Esophagus (tissue), 2 donors: ENCODE data around the gene KRT74. TPM values are rescaled to one million over a fixed set of nuclear protein-coding genes. Genes with fewer than 3 reads are reported as not detected.

Source experiments
- H3K27ac ChIP-seq, 2 donors: one replicate each; pipeline ENCODE4 v1.5.1; 2013; ENCODE audit warnings: low read depth in 2 of 2, mild to moderate bottlenecking in 2 of 2, inconsistent platforms in 1 of 2, low read length in 1 of 2, moderate library complexity in 1 of 2
- H3K27me3 ChIP-seq, 2 donors: one replicate each; pipeline ENCODE4 v1.6.1; 2013; ENCODE audit warnings: low read length in 2 of 2, control low read depth in 1 of 2, mild to moderate bottlenecking in 1 of 2; ENCODE audit not compliant: insufficient read depth in 2 of 2, control insufficient read depth in 1 of 2
- H3K36me3 ChIP-seq, 2 donors: one replicate each; pipeline ENCODE4 v1.6.1; 2013; ENCODE audit warnings: low read length in 1 of 2; ENCODE audit not compliant: control insufficient read depth in 2 of 2, insufficient read depth in 2 of 2
- H3K4me1 ChIP-seq, 2 donors: one replicate each; pipeline ENCODE4 v1.6.1; 2013; ENCODE audit warnings: low read length in 1 of 2; ENCODE audit not compliant: control insufficient read depth in 2 of 2, insufficient read depth in 2 of 2
- H3K4me3 ChIP-seq, 2 donors: one replicate each; pipeline ENCODE4 v1.5.1; 2013; ENCODE audit warnings: low read length in 2 of 2, mild to moderate bottlenecking in 2 of 2, low read depth in 1 of 2, moderate library complexity in 1 of 2
- H3K9me3 ChIP-seq, 2 donors: one replicate each; pipeline ENCODE4 v1.6.1; 2013; ENCODE audit warnings: mild to moderate bottlenecking in 2 of 2, low read depth in 1 of 2, low read length in 1 of 2, moderate library complexity in 1 of 2; ENCODE audit not compliant: control insufficient read depth in 2 of 2, insufficient read depth in 1 of 2
- WGBS, 2 donors: extraction: QIAGEN DNeasy Blood & Tissue Kit; methylation state at CpG; one replicate each; pipeline ENCODE4 v1.1.7; 2013; 5-methylcytosine and 5-hydroxymethylcytosine counted together
- polyA plus RNA-seq, 2 donors: library from polyadenylated mRNA; stranded (reverse); fragments of 200-250 nt; gene quantifications; one replicate each; pipeline ENCODE4 v1.2.3, GENCODE V29; 2013
- donor health status: healthy with polysubstance abuse.
- donor health status: Bipolar disorder and iron deficiency.

KRT74 gene
- polyA plus RNA-seq, 2 donors: 0.07 to 0.24 TPM

DNA sequence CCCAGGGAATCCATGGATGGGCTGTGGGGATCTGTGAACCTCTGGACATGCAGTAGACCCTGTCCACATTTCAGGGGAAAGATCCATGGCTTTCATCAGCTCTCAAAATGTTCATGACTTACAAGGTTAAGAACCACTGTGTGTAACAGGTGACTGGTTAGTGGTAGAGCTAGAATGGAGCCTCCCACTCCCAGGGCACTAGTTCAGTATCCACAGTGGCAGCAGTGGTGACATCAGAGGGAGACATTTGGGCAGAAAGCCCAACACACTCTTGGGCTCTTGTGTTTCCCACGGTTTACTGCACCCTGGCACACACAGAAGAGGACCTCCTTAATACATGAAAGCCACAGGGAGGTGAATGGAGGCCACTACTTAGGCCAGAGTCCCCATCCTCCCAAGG, 9.1 kb downstream of the KRT74 start:
- Histone ChIP-seq H3K36me3 (no peaks in the 10 kb centered on the region), H3K27me3 (no peaks in the 10 kb centered on the region), H3K4me1 (peaks cover 0 to 1% of the 10 kb centered on the region in 2 donors), H3K4me3 (no peak overlapping the region), H3K27ac (no peak overlapping the region), H3K9me3 (no peaks in the 10 kb centered on the region)
- 70 to 71% methylated on average over 1 of the region's 1 CpG for WGBS, 2 donors

DNA sequence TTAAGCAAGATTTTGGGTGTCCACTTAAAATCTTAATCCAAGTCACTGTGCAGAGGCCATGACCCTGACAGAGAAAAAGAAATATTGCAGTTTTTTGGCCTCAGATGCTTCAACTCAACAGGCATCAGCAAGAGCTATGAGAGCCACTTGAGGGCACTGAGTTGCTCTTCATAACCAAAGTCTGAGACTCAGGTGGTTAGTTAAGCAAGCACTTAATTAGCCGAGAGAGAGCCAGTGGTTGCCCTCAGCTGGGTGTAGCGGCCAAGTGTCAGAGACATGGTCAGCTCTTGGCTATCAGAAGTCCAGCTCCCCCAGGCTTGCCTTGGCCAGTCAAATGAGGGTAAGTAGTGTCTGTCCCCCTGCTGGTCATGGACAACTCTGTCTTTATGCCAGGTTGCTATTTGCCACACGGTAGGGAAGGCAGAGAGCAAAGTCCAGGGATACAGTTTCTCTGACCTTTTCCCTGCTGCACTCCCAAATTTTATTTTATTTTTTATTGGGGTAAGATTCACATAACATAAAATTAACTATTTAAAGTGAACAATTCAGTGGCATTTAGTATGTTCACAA, 11.7 kb downstream of the KRT74 start:
- no peaks in the 10 kb centered on the region for H3K9me3 ChIP-seq
- H3K27me3 ChIP-seq: no peaks in the 10 kb centered on the region
- 82 to 83% methylated on average over 3 of the region's 3 CpGs for WGBS, 2 donors
- H3K4me1 ChIP-seq: peaks cover 0 to 1% of the 10 kb centered on the region in 2 donors
- no peak overlapping the region for H3K4me3 ChIP-seq
- no peak overlapping the region for H3K27ac ChIP-seq
- H3K36me3 ChIP-seq: no peaks in the 10 kb centered on the region

DNA sequence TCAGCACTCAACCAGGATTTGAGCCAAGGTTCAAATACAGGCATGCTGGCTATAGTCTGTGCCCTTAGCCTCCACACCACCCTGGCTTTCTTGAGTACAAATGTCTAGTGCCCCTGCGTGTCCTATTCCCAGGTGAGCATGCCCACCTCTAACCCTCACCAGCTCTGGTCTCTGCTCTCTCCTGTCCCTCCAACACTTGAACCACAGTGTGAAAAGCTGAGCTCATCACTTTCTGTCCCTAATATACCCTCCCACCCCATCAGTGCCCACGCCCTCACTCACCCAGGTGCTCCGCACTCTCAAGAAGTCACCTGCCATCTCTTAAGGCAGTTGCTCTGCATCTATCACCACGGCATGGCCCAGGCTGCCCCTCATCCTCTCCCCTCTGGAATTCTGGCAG, 13.7 kb downstream of the KRT74 start:
- WGBS, 2 donors: 80 to 83% methylated on average over 4 of the region's 4 CpGs

DNA sequence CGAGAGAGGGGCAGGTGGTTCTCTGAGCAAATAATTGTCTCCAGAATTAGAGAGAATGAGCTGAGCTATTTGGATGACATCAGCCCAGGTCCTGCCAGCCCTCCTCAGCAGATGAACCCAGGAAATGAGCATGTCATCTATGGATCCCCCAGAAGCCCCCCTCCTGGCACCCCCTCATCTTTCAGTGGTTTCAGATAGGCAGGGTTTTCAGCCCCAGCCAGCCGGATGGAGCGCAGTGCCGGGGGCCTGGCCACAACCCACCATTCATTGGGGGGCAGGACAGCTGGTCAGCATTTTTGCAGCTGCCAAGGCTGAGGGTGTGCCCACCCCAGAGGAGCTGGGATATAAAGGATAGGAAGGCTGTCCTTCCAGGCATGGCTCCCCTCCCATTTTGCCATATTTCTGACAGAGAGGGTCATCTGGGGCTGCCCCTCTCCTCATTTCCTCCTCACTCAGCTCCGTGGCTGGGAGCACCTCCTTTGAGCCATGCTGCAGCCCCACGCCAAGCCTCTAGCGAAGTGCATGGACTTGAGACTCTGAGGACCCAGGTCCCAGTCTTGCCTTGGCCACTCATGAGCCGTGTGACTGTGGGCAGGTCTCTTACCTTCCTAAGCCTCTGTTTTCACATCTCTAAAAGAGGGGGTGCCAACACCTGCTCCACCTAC, 14.7 kb downstream of the KRT74 start:
- Histone ChIP-seq H3K4me3 (no peak overlapping the region), H3K4me1 (no peaks in the 10 kb centered on the region), H3K9me3 (no peaks in the 10 kb centered on the region), H3K27ac (no peak overlapping the region), H3K27me3 (no peaks in the 10 kb centered on the region), H3K36me3 (no peaks in the 10 kb centered on the region)
- 66 to 77% methylated on average over 8 of the region's 8 CpGs for WGBS, 2 donors

More for the DNA sequence above, 13.7 kb downstream of the KRT74 start:
- H3K4me3 ChIP-seq: no peak overlapping the region
- H3K36me3 ChIP-seq: no peaks in the 10 kb centered on the region
- no peaks in the 10 kb centered on the region for H3K4me1 ChIP-seq
- H3K27ac ChIP-seq: no peak overlapping the region
- no peaks in the 10 kb centered on the region for H3K9me3 ChIP-seq
- H3K27me3 ChIP-seq: no peaks in the 10 kb centered on the region

- H3K27ac ChIP-seq: no peak overlapping the region
- 74 to 78% methylated on average over 2 of the region's 2 CpGs for WGBS, 2 donors
- H3K4me3 ChIP-seq: no peak overlapping the region
- no peaks in the 10 kb centered on the region for H3K36me3 ChIP-seq
- no peaks in the 10 kb centered on the region for H3K4me1 ChIP-seq
- H3K27me3 ChIP-seq: no peaks in the 10 kb centered on the region
- no peaks in the 10 kb centered on the region for H3K9me3 ChIP-seq
Observed at GRCh38 chr12:52557476-52557875, 16.2 kb downstream of the KRT74 start.

DNA sequence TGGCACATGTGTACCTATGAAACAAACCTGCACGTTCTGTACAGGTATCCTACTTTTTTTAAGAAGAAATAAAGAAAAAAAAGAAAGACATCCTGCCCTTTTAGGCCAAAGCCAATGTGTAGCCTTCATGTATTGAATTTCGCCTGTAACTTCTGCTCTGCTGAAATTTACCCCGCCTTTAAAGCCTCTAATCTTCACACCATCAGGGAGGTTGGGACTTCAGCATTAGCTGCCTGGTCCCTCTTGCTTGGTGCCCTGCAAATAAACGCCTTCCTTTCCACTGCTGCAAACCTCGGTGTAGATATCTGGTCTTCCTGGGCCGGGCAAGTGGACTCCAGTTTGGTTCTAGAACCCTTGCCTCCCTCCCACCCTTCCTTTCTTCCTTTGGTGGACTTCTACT, 18.1 kb downstream of the KRT74 start:
- Histone ChIP-seq H3K4me3 (no peak overlapping the region), H3K27me3 (no peaks in the 10 kb centered on the region), H3K27ac (no peak overlapping the region), H3K9me3 (no peaks in the 10 kb centered on the region), H3K4me1 (no peaks in the 10 kb centered on the region), H3K36me3 (no peaks in the 10 kb centered on the region)
- WGBS, 2 donors: 79 to 80% methylated on average over 6 of the region's 6 CpGs

GRCh38 chr12:52552681-52553195, 20.9 kb downstream of the KRT74 start, which contains the start of gene KRT71:
KRT71 (minus strand) TSS chr12:52553145; CDS start chr12:52553077, 68 bp downstream.
- H3K27me3 ChIP-seq: no peaks in the 10 kb centered on the region
- no peaks in the 10 kb centered on the region for H3K4me1 ChIP-seq
- 85 to 90% methylated on average over 14 of the region's 14 CpGs for WGBS, 2 donors
- H3K4me3 ChIP-seq: no peak within 1 kb of the TSS
- H3K27ac ChIP-seq: no peak within 1 kb of the TSS
- H3K36me3 ChIP-seq: no peaks in the 10 kb centered on the region
- H3K9me3 ChIP-seq: no peaks in the 10 kb centered on the region

- H3K9me3 ChIP-seq: no peaks in the 10 kb centered on the region
- no peaks in the 10 kb centered on the region for H3K36me3 ChIP-seq
- 75 to 79% methylated on average over 5 of the region's 5 CpGs for WGBS, 2 donors
- no peaks in the 10 kb centered on the region for H3K4me1 ChIP-seq
- no peaks in the 10 kb centered on the region for H3K27me3 ChIP-seq
- H3K27ac ChIP-seq: no peak overlapping the region
- H3K4me3 ChIP-seq: no peak overlapping the region
Observed at GRCh38 chr12:52552055-52552454, 21.6 kb downstream of the KRT74 start.

- no peak overlapping the region for H3K27ac ChIP-seq
- H3K4me3 ChIP-seq: no peak overlapping the region
- H3K36me3 ChIP-seq: no peaks in the 10 kb centered on the region
- no peaks in the 10 kb centered on the region for H3K9me3 ChIP-seq
- no peaks in the 10 kb centered on the region for H3K4me1 ChIP-seq
- WGBS, 2 donors: 57 to 63% methylated on average over 6 of the region's 6 CpGs
- no peaks in the 10 kb centered on the region for H3K27me3 ChIP-seq
Observed at GRCh38 chr12:52551216-52551865, 22.3 kb downstream of the KRT74 start.
